H1 (cell line): Measurements from ENCODE around the gene CFLAR. TPM values are rescaled to one million over a fixed set of nuclear protein-coding genes. Genes with fewer than 3 reads are reported as not detected.

Source experiments
- CTCF ChIA-PET: fragments of 300-600 bp; sonication (Branson Sonifier 250); formaldehyde crosslinking; loops from one replicate; lab custom pipeline; 2021; ENCODE audit not compliant: partially characterized antibody; lab: Charles Lee
- POLR2A ChIA-PET: fragments of 300-600 bp; sonication (Branson Sonifier 250); formaldehyde crosslinking; loops from one replicate; lab custom pipeline; 2021; ENCODE audit warnings: inconsistent platforms; ENCODE audit not compliant: partially characterized antibody; lab: Charles Lee
- DNase-seq, 2 experiments: peaks; one replicate each; pipeline versions ENCODE4 v3.0.0 to v3.0.0-alpha.2; 2010 to 2022; ENCODE audit warnings: low spot score in 2 of 2, low read depth in 1 of 2, mixed read lengths in 1 of 2
- FAIRE-seq: peaks from 2 replicates; lab custom pipeline; 2011; peaks lifted over from hg19 to GRCh38; lab: Jason Lieb, UNC
- H2AFZ ChIP-seq: 2 replicates; pipeline ENCODE4 v1.8.1; 2012; ENCODE audit warnings: low read length, inconsistent platforms
- H2AK5ac ChIP-seq: 2 replicates; pipeline ENCODE4 v1.6.1; 2013; ENCODE audit warnings: low read depth, low read length
- H2BK120ac ChIP-seq: replicated peaks from 2 replicates; pipeline ENCODE3; 2013; ENCODE audit warnings: low read depth, low read length, inconsistent platforms
- H2BK12ac ChIP-seq: 2 replicates; pipeline ENCODE4 v1.6.1; 2013; ENCODE audit warnings: low read depth, low read length
- H2BK15ac ChIP-seq: 2 replicates; pipeline ENCODE4 v1.6.1; 2013; ENCODE audit warnings: low read length
- H2BK20ac ChIP-seq: 2 replicates; pipeline ENCODE4 v1.6.1; 2013; ENCODE audit warnings: low read length
- H2BK5ac ChIP-seq: 2 replicates; pipeline ENCODE4 v1.6.1; 2013; ENCODE audit warnings: low read depth, low read length
- H3K14ac ChIP-seq: 2 replicates; pipeline ENCODE4 v1.6.1; 2013; ENCODE audit warnings: inconsistent platforms; ENCODE audit not compliant: insufficient read length
- H3K18ac ChIP-seq: 2 replicates; pipeline ENCODE4 v1.6.1; 2013; ENCODE audit warnings: low read length; ENCODE audit errors: extremely low read depth
- H3K23ac ChIP-seq: 2 replicates; pipeline ENCODE4 v1.6.1; 2013; ENCODE audit warnings: inconsistent platforms; ENCODE audit not compliant: insufficient read length
- H3K23me2 ChIP-seq: 2 replicates; pipeline ENCODE4 v1.6.1; 2013; ENCODE audit warnings: low read depth, low read length
- H3K27ac ChIP-seq: 2 replicates; pipeline ENCODE4 v1.6.1; 2011; ENCODE audit warnings: low read depth, low read length, inconsistent platforms
- H3K27me3 ChIP-seq, 4 experiments: replicated peaks in 1 of 4; 1 replicate in 1 of 4; 2 replicates in 3 of 4; pipeline versions ENCODE4 v1.6.1 to v1.8.1; 2011 to 2013; ENCODE audit warnings: low read length in 3 of 4, mild to moderate bottlenecking in 3 of 4, inconsistent platforms in 2 of 4, mixed read lengths in 2 of 4, moderate library complexity in 1 of 4; ENCODE audit not compliant: control insufficient read depth in 3 of 4, insufficient read depth in 3 of 4; ENCODE audit errors: extremely low read depth in 1 of 4
- H3K36me3 ChIP-seq, 4 experiments: 2 replicates each; pipeline versions ENCODE4 v1.6.1 to v1.8.1; 2011 to 2013; ENCODE audit warnings: mild to moderate bottlenecking in 4 of 4, low read length in 3 of 4, moderate library complexity in 2 of 4, control low read depth in 1 of 4, inconsistent platforms in 1 of 4; ENCODE audit not compliant: insufficient read depth in 4 of 4, control insufficient read depth in 2 of 4
- H3K4ac ChIP-seq: replicated peaks from 2 replicates; pipeline ENCODE3; 2013; ENCODE audit warnings: low read length, low read depth, mixed read lengths, inconsistent platforms; ENCODE audit not compliant: insufficient read length
- H3K4me1 ChIP-seq, 4 experiments: replicated peaks in 1 of 4; 1 replicate in 1 of 4; 2 replicates in 3 of 4; pipeline versions ENCODE4 v1.6.1 to v1.8.1; 2011 to 2013; ENCODE audit warnings: low read length in 3 of 4, inconsistent platforms in 2 of 4, mixed read lengths in 1 of 4; ENCODE audit not compliant: insufficient read depth in 4 of 4, control insufficient read depth in 3 of 4
- H3K4me2 ChIP-seq, 2 experiments: 2 replicates each; pipeline versions ENCODE4 v1.6.1 to v1.8.1; 2011 to 2013; ENCODE audit warnings: low read depth in 2 of 2, low read length in 2 of 2, control low read depth in 1 of 2, inconsistent platforms in 1 of 2, mild to moderate bottlenecking in 1 of 2; ENCODE audit not compliant: insufficient read depth in 1 of 2
- H3K4me3 ChIP-seq, 4 experiments: fragments of 200-600, 300-600 bp in 1 of 4; sonication (generic), shearing (Covaris generic), sonication (Bioruptor Twin) in 1 of 4; 2 replicates each; pipeline versions ENCODE4 v1.5.1 to v1.8.1; 2011 to 2016; ENCODE audit warnings: low read length in 4 of 4, low read depth in 3 of 4, control low read depth in 2 of 4, inconsistent platforms in 2 of 4, mild to moderate bottlenecking in 2 of 4, mixed read lengths in 1 of 4, moderate library complexity in 1 of 4; ENCODE audit not compliant: insufficient read depth in 2 of 4; ENCODE audit errors: extremely low read depth in 1 of 4
- H3K56ac ChIP-seq: replicated peaks from 2 replicates; pipeline ENCODE3; 2013; ENCODE audit warnings: low read depth, mild to moderate bottlenecking, mixed read lengths, low read length, inconsistent platforms; ENCODE audit not compliant: insufficient read length
- H3K79me1 ChIP-seq: 2 replicates; pipeline ENCODE4 v1.6.1; 2013; ENCODE audit warnings: low read depth, low read length, control low read depth
- H3K79me2 ChIP-seq, 2 experiments: 2 replicates each; pipeline versions ENCODE4 v1.6.1 to v1.8.1; 2012 to 2013; ENCODE audit warnings: low read length in 2 of 2, mild to moderate bottlenecking in 2 of 2, inconsistent platforms in 1 of 2; ENCODE audit not compliant: insufficient read depth in 2 of 2, control insufficient read depth in 1 of 2
- H3K9ac ChIP-seq, 4 experiments: replicated peaks in 1 of 4; 1 replicate in 1 of 4; 2 replicates in 3 of 4; pipeline versions ENCODE4 v1.6.1 to v1.8.1; 2011 to 2013; ENCODE audit warnings: low read depth in 3 of 4, low read length in 3 of 4, control low read depth in 2 of 4, mild to moderate bottlenecking in 2 of 4, moderate library complexity in 2 of 4, inconsistent platforms in 1 of 4; ENCODE audit errors: extremely low read depth in 1 of 4
- H3K9me3 ChIP-seq, 2 experiments: 2 replicates each; pipeline versions ENCODE4 v1.6.1 to v1.8.1; 2012 to 2013; ENCODE audit warnings: mild to moderate bottlenecking in 2 of 2, moderate library complexity in 2 of 2, control low read depth in 1 of 2, inconsistent platforms in 1 of 2, low read depth in 1 of 2, low read length in 1 of 2, mixed read lengths in 1 of 2; ENCODE audit not compliant: insufficient read depth in 2 of 2
- H4K20me1 ChIP-seq, 2 experiments: replicated peaks in 1 of 2; 2 replicates each; pipeline versions ENCODE3 to v1.8.1; 2011 to 2013; ENCODE audit warnings: inconsistent platforms in 2 of 2, low read length in 2 of 2, mild to moderate bottlenecking in 1 of 2; ENCODE audit not compliant: insufficient read depth in 2 of 2, control insufficient read depth in 1 of 2
- H4K5ac ChIP-seq: 2 replicates; pipeline ENCODE4 v1.6.1; 2013; ENCODE audit warnings: low read length, low read depth, mixed read lengths, inconsistent platforms; ENCODE audit not compliant: insufficient read length
- H4K8ac ChIP-seq: 2 replicates; pipeline ENCODE4 v1.8.0; 2013; ENCODE audit warnings: mild to moderate bottlenecking, moderate library complexity, low read length, inconsistent platforms; ENCODE audit not compliant: insufficient read depth; ENCODE audit errors: extremely low read depth
- H4K91ac ChIP-seq: replicated peaks from 2 replicates; pipeline ENCODE3; 2013; ENCODE audit warnings: low read length, mixed read lengths, inconsistent platforms; ENCODE audit not compliant: insufficient read length
- POLR2A ChIP-seq, 2 experiments: IDR thresholded peaks; 1 replicate in 1 of 2; 2 replicates in 1 of 2; pipeline ENCODE4 v1.6.1; 2011; ENCODE audit warnings: low read depth in 2 of 2, low read length in 2 of 2, mild to moderate bottlenecking in 2 of 2; ENCODE audit errors: control extremely low read depth in 1 of 2
- POLR2AphosphoS5 ChIP-seq: IDR thresholded peaks from 2 replicates; pipeline ENCODE4 v1.6.1; 2011; ENCODE audit warnings: low read depth, low read length
- SP1 ChIP-seq: IDR thresholded peaks from 2 replicates; pipeline ENCODE4 v1.6.1; 2011; ENCODE audit warnings: low read depth, low read length
- WGBS, 2 experiments: shearing (Covaris generic) in 1 of 2; methylation state at CpG; one replicate each; pipeline versions ENCODE4 v1.1.6 to v1.1.7; 2013 to 2015; ENCODE audit warnings: low lambda C conversion rate in 2 of 2, mixed read lengths in 2 of 2, inconsistent platforms in 1 of 2, low coverage in 1 of 2, missing lambda C conversion rate in 1 of 2; ENCODE audit not compliant: insufficient replicate concordance in 2 of 2, insufficient coverage in 1 of 2, insufficient read length in 1 of 2; ENCODE audit errors: extremely low coverage in 1 of 2, missing lambda C conversion rate in 1 of 2; 5-methylcytosine and 5-hydroxymethylcytosine counted together
- polyA plus RNA-seq, 7 experiments: library from polyadenylated mRNA; depleted of rRNA in 3 of 7; stranded (reverse) in 5 of 7; unstranded in 2 of 7; fragments of >200 nt in 5 of 7; fragments of 200-250 nt in 2 of 7; gene quantifications; 1 replicate in 5 of 7; 2 replicates in 1 of 7; 4 replicates in 1 of 7; pipeline versions ENCODE4 v1.2.1 to v1.2.3, GENCODE V29; 2011 to 2013; ENCODE audit warnings: missing spikeins in 2 of 7, mixed read lengths in 2 of 7
- total RNA-seq: library from RNA; stranded (reverse); fragmentation: NEBNext Ultra II Directional; extraction: Animal tissue kit (Norgen Biotek cat#: 25700); gene quantifications from 2 replicates; pipeline ENCODE4 v1.2.1, GENCODE V29; 2021
- TF ChIP-seq, protein P1 (sequence below): IDR thresholded peaks from 2 replicates; pipeline ENCODE4 v1.6.1; 2012; ENCODE audit warnings: low read length, inconsistent platforms

The CFLAR gene
- total and polyA plus RNA-seq, 2 of the 8 experiments (the other 6 are each of a cell fraction or from before 2014, with no cell fraction given), result 1.1 to 3.9 TPM

DNA sequence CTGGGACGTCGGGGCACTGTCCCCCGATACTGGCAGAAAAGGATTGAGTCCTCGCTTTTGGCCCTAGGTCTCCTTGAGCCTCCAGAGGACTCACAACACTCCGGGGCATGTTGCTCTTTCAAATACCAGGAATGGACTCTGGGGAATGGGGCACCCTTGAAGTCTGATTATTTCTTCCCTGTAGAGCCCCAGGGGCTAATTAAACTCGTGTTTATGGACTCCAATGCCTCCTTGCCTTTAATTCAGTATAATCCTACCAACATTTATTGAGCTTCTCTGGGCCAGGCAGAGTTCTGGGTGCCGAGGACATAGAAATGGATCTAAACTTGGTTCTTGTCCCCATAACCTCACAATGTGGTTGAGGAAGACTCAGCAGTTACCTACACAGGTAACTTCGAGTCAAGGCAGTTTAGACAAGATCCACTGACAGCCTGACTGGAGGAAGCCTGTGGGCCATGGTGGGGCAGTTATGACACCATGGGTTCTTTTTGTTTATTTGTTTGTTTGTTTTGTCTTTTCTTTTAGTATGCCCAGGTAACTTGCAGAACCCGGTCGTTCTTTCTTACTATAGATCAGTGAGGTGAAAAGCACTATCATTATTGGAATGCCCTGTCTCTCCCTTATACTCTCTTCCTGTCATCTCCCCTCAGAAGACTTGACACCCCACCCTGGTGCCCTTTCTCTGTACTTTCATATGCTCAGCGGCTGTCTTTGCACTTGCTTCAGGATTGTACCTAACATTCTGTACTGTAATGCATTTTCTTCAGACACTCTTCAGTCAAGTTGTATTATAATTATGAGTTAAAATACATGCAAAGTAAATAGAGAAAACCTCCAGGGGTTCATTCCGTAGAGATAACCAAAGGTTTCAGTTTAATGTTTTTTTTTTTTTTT lies 3.2 kb downstream of the CFLAR start:
- 50% methylated on average over 12 of the region's 12 CpGs; no CpG with 5 or more reads in 1 of the 2 experiments for WGBS, 2 experiments
- no peak overlapping the region for H2AK5ac ChIP-seq
- H3K27ac ChIP-seq, result no peak overlapping the region
- peak overlapping the region; percentile 31 to 67 (median 54) for H3K4me3 ChIP-seq
- H3K14ac ChIP-seq, result no peak overlapping the region
- no peaks in the 10 kb centered on the region for H3K36me3 ChIP-seq
- H3K4ac ChIP-seq, result no peak overlapping the region
- no peak for FAIRE-seq
- no peak overlapping the region for H3K23ac ChIP-seq
- H2BK120ac ChIP-seq, result no peak overlapping the region
- POLR2A ChIA-PET, result interaction anchor here (1.0 to 3.7 kb wide), 2 partner anchors 47 to 155 kb away, joined by 3 to 16 read pairs; partner anchors contain the start of genes NDUFB3 and ORC2
- no peak overlapping the region for H2BK5ac ChIP-seq
- no peaks in the 10 kb centered on the region for H3K79me1 ChIP-seq
- H4K8ac ChIP-seq, result peak overlapping the region; percentile 83
- H3K23me2 ChIP-seq, result peaks cover 9% of the 10 kb centered on the region
- no peaks in the 10 kb centered on the region for H4K20me1 ChIP-seq
- peak overlapping the region; percentile 8; the same call in 1 of the 2 replicates for H2AFZ ChIP-seq
- H2BK20ac ChIP-seq, result no peak overlapping the region
- TF ChIP-seq POLR2A (IDR thresholded peaks at IDR 0.05; ENCODE audit: control extremely low read depth in 1 of 2, low read depth in 2 of 2, low read length in 2 of 2) (no peak), SP1 (peak; percentile 72), POLR2AphosphoS5 (0 out of 2 replicates have a peak, but pooled peaks have one; percentile 8)
- TF ChIP-seq, protein P1, sequence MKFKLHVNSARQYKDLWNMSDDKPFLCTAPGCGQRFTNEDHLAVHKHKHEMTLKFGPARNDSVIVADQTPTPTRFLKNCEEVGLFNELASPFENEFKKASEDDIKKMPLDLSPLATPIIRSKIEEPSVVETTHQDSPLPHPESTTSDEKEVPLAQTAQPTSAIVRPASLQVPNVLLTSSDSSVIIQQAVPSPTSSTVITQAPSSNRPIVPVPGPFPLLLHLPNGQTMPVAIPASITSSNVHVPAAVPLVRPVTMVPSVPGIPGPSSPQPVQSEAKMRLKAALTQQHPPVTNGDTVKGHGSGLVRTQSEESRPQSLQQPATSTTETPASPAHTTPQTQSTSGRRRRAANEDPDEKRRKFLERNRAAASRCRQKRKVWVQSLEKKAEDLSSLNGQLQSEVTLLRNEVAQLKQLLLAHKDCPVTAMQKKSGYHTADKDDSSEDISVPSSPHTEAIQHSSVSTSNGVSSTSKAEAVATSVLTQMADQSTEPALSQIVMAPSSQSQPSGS, result no peak
- TF ChIP-seq, all 59 proteins: peak for 2
- CTCF ChIA-PET, result interaction anchor here (0.6 to 2.8 kb wide), 9 partner anchors 8 to 438 kb away, joined by 3 to 21 read pairs (median 8); partner anchors contain the start of gene ORC2
- Histone ChIP-seq H3K56ac (no peak overlapping the region), H4K5ac (no peak overlapping the region), H3K18ac (peak overlapping the region; percentile 42), H3K4me1 (peaks cover 6 to 13% (median 8%) of the 10 kb centered on the region in 4 experiments), H3K9me3 (peaks cover 0 to 4% of the 10 kb centered on the region in 2 experiments; a peak in 1 of 4 replicates), H2BK12ac (peak overlapping the region; percentile 29; the same call in 1 of the 2 replicates), H2BK15ac (0 out of 2 replicates have a peak overlapping the region, but pooled peaks have one; percentile 9), H3K27me3 (no peaks in the 10 kb centered on the region), H4K91ac (no peak overlapping the region), H3K4me2 (peak overlapping the region; percentile 54 to 71), H3K79me2 (no peaks in the 10 kb centered on the region), H3K9ac (peak overlapping the region in 2 of 4 experiments; percentile 8 to 29; a peak in 3 of 7 replicates)
- no peak for DNase-seq
